ENCODE results near the gene FSTL4. TPM values are rescaled to one million over a fixed set of nuclear protein-coding genes. Genes with fewer than 3 reads are reported as not detected.

Gene FSTL4
- total RNA-seq, 1 donor from 2014 or later, result not detected

- intact Hi-C loops (cut with micrococcal nuclease), result no loop called here
- no peak for TF ChIP-seq CTCF (IDR thresholded peaks at IDR 0.05; ENCODE audit: borderline replicate concordance)
- DNase-seq, result no peak
These were observed 411.0 kb downstream of the FSTL4 start for GRCh38 chr5:133201310-133201709.

GRCh38 chr5:133200256-133200655 lies 412.1 kb downstream of the FSTL4 start:
- peaks cover 61% of the 10 kb centered on the region for H3K27me3 ChIP-seq (ENCODE audit: low read depth)
- H3K27ac ChIP-seq (replicated peaks), result no peak overlapping the region
- no peak for DNase-seq
- no peak for TF ChIP-seq CTCF (IDR thresholded peaks at IDR 0.05; ENCODE audit: borderline replicate concordance)
- intact Hi-C loops (cut with micrococcal nuclease), result no loop called here
- peaks cover 4% of the 10 kb centered on the region for H3K4me1 ChIP-seq
- H3K36me3 ChIP-seq, result no peaks in the 10 kb centered on the region
- no peaks in the 10 kb centered on the region for H3K9me3 ChIP-seq (replicated peaks)
- H3K4me3 ChIP-seq, result no peak overlapping the region

More at GRCh38 chr5:133201310-133201709, 411.0 kb downstream of the FSTL4 start:
- Histone ChIP-seq H3K27me3 (ENCODE audit: low read depth) (peaks cover 55% of the 10 kb centered on the region), H3K27ac (replicated peaks) (no peak overlapping the region), H3K36me3 (no peaks in the 10 kb centered on the region), H3K4me3 (no peak overlapping the region), H3K4me1 (peaks cover 4% of the 10 kb centered on the region), H3K9me3 (replicated peaks) (no peaks in the 10 kb centered on the region)

- H3K4me3 ChIP-seq, result no peak overlapping the region
- intact Hi-C loops (cut with micrococcal nuclease), result no loop called here
- peaks cover 65% of the 10 kb centered on the region for H3K27me3 ChIP-seq (ENCODE audit: low read depth)
- no peaks in the 10 kb centered on the region for H3K36me3 ChIP-seq
- no peaks in the 10 kb centered on the region for H3K9me3 ChIP-seq (replicated peaks)
- no peak for DNase-seq
- H3K27ac ChIP-seq (replicated peaks), result no peak overlapping the region
- peaks cover 4% of the 10 kb centered on the region for H3K4me1 ChIP-seq
- TF ChIP-seq CTCF (IDR thresholded peaks at IDR 0.05; ENCODE audit: borderline replicate concordance), result no peak
These were observed 412.7 kb downstream of the FSTL4 start for GRCh38 chr5:133199417-133200178.

GRCh38 chr5:133198511-133198910 lies 413.8 kb downstream of the FSTL4 start:
- Histone ChIP-seq H3K4me1 (peaks cover 3% of the 10 kb centered on the region), H3K27ac (replicated peaks) (no peak overlapping the region), H3K9me3 (replicated peaks) (no peaks in the 10 kb centered on the region), H3K27me3 (ENCODE audit: low read depth) (peaks cover 73% of the 10 kb centered on the region), H3K36me3 (no peaks in the 10 kb centered on the region), H3K4me3 (no peak overlapping the region)
- TF ChIP-seq CTCF (IDR thresholded peaks at IDR 0.05; ENCODE audit: borderline replicate concordance), result no peak
- intact Hi-C loops (cut with micrococcal nuclease), result no loop called here
- no peak for DNase-seq

- no peak overlapping the region for H3K4me3 ChIP-seq
- H3K36me3 ChIP-seq, result no peaks in the 10 kb centered on the region
- no peak overlapping the region for H3K27ac ChIP-seq (replicated peaks)
- no peak for TF ChIP-seq CTCF (IDR thresholded peaks at IDR 0.05; ENCODE audit: borderline replicate concordance)
- DNase-seq, result no peak
- H3K27me3 ChIP-seq (ENCODE audit: low read depth), result peaks cover 59% of the 10 kb centered on the region
- no peaks in the 10 kb centered on the region for H3K9me3 ChIP-seq (replicated peaks)
- intact Hi-C loops (cut with micrococcal nuclease), result no loop called here
- no peaks in the 10 kb centered on the region for H3K4me1 ChIP-seq
These were observed 415.8 kb downstream of the FSTL4 start for GRCh38 chr5:133196441-133197085.
